Measurements from ENCODE around the gene MUC2.

MUC2 gene

GRCh38 chr11:1074244-1075221, at the start of gene MUC2:
TSS of gene MUC2 (plus strand) at chr11:1074874.
- Mint-ChIP-seq H3K4me3 (no peak within 1 kb of the TSS), H3K36me3 (ENCODE audit: low read depth) (no peaks in the 10 kb centered on the region), H3K9me3 (no peaks in the 10 kb centered on the region), H3K27ac (no peak within 1 kb of the TSS), H3K27me3 (ENCODE audit: low read depth) (no peaks in the 10 kb centered on the region), H3K4me1 (ENCODE audit: low read depth) (no peaks in the 10 kb centered on the region)
- no peak for DNase-seq (ENCODE audit: low spot score)

- DNase-seq (ENCODE audit: low spot score): no peak
- no peak overlapping the region for H3K4me3 Mint-ChIP-seq
- H3K27me3 Mint-ChIP-seq (ENCODE audit: low read depth): no peaks in the 10 kb centered on the region
- H3K4me1 Mint-ChIP-seq (ENCODE audit: low read depth): no peaks in the 10 kb centered on the region
- H3K36me3 Mint-ChIP-seq (ENCODE audit: low read depth): no peaks in the 10 kb centered on the region
- H3K27ac Mint-ChIP-seq: no peak overlapping the region
- H3K9me3 Mint-ChIP-seq: no peaks in the 10 kb centered on the region
Measured at GRCh38 chr11:1025410-1026162, 49.1 kb upstream of the MUC2 start.

- no peak for DNase-seq (ENCODE audit: low spot score)
- no peaks in the 10 kb centered on the region for H3K27me3 Mint-ChIP-seq (ENCODE audit: low read depth)
- no peaks in the 10 kb centered on the region for H3K4me1 Mint-ChIP-seq (ENCODE audit: low read depth)
- no peaks in the 10 kb centered on the region for H3K36me3 Mint-ChIP-seq (ENCODE audit: low read depth)
- no peaks in the 10 kb centered on the region for H3K9me3 Mint-ChIP-seq
- H3K27ac Mint-ChIP-seq: no peak overlapping the region
- H3K4me3 Mint-ChIP-seq: no peak overlapping the region
Measured at GRCh38 chr11:1026163-1026450, 48.6 kb upstream of the MUC2 start.

GRCh38 chr11:1026641-1027482, 47.8 kb upstream of the MUC2 start:
- no peaks in the 10 kb centered on the region for H3K4me1 Mint-ChIP-seq (ENCODE audit: low read depth)
- H3K4me3 Mint-ChIP-seq: no peak overlapping the region
- no peaks in the 10 kb centered on the region for H3K27me3 Mint-ChIP-seq (ENCODE audit: low read depth)
- DNase-seq (ENCODE audit: low spot score): no peak
- no peaks in the 10 kb centered on the region for H3K36me3 Mint-ChIP-seq (ENCODE audit: low read depth)
- no peaks in the 10 kb centered on the region for H3K9me3 Mint-ChIP-seq
- no peak overlapping the region for H3K27ac Mint-ChIP-seq

- H3K4me3 Mint-ChIP-seq: no peak overlapping the region
- DNase-seq (ENCODE audit: low spot score): no peak
Measured at GRCh38 chr11:1027483-1028290, 47.0 kb upstream of the MUC2 start.

GRCh38 chr11:1028291-1028540, 46.5 kb upstream of the MUC2 start:
- Mint-ChIP-seq H3K4me3 (no peak overlapping the region), H3K36me3 (ENCODE audit: low read depth) (no peaks in the 10 kb centered on the region), H3K4me1 (ENCODE audit: low read depth) (no peaks in the 10 kb centered on the region), H3K27me3 (ENCODE audit: low read depth) (no peaks in the 10 kb centered on the region), H3K27ac (no peak overlapping the region), H3K9me3 (no peaks in the 10 kb centered on the region)
- DNase-seq (ENCODE audit: low spot score): no peak

More at GRCh38 chr11:1027483-1028290, 47.0 kb upstream of the MUC2 start:
- no peak overlapping the region for H3K27ac Mint-ChIP-seq
- no peaks in the 10 kb centered on the region for H3K36me3 Mint-ChIP-seq (ENCODE audit: low read depth)
- H3K4me1 Mint-ChIP-seq (ENCODE audit: low read depth): no peaks in the 10 kb centered on the region
- H3K9me3 Mint-ChIP-seq: no peaks in the 10 kb centered on the region
- no peaks in the 10 kb centered on the region for H3K27me3 Mint-ChIP-seq (ENCODE audit: low read depth)

- no peaks in the 10 kb centered on the region for H3K27me3 Mint-ChIP-seq (ENCODE audit: low read depth)
- no peaks in the 10 kb centered on the region for H3K36me3 Mint-ChIP-seq (ENCODE audit: low read depth)
- no peaks in the 10 kb centered on the region for H3K9me3 Mint-ChIP-seq
- no peak overlapping the region for H3K4me3 Mint-ChIP-seq
- H3K4me1 Mint-ChIP-seq (ENCODE audit: low read depth): no peaks in the 10 kb centered on the region
- H3K27ac Mint-ChIP-seq: no peak overlapping the region
- no peak for DNase-seq (ENCODE audit: low spot score)
Measured at GRCh38 chr11:1028616-1029015, 46.1 kb upstream of the MUC2 start.

- no peaks in the 10 kb centered on the region for H3K36me3 Mint-ChIP-seq (ENCODE audit: low read depth)
- H3K4me3 Mint-ChIP-seq: no peak overlapping the region
- H3K9me3 Mint-ChIP-seq: no peaks in the 10 kb centered on the region
- no peaks in the 10 kb centered on the region for H3K27me3 Mint-ChIP-seq (ENCODE audit: low read depth)
- no peak overlapping the region for H3K27ac Mint-ChIP-seq
- DNase-seq (ENCODE audit: low spot score): no peak
- no peaks in the 10 kb centered on the region for H3K4me1 Mint-ChIP-seq (ENCODE audit: low read depth)
Measured at GRCh38 chr11:1029051-1029450, 45.6 kb upstream of the MUC2 start.

- no peak overlapping the region for H3K4me3 Mint-ChIP-seq
- no peak overlapping the region for H3K27ac Mint-ChIP-seq
- H3K27me3 Mint-ChIP-seq (ENCODE audit: low read depth): no peaks in the 10 kb centered on the region
- no peak for DNase-seq (ENCODE audit: low spot score)
- H3K9me3 Mint-ChIP-seq: no peaks in the 10 kb centered on the region
- H3K36me3 Mint-ChIP-seq (ENCODE audit: low read depth): no peaks in the 10 kb centered on the region
- H3K4me1 Mint-ChIP-seq (ENCODE audit: low read depth): no peaks in the 10 kb centered on the region
Measured at GRCh38 chr11:1029654-1030053, 45.0 kb upstream of the MUC2 start.

GRCh38 chr11:1030086-1030485, 44.6 kb upstream of the MUC2 start:
- Mint-ChIP-seq H3K27me3 (ENCODE audit: low read depth) (no peaks in the 10 kb centered on the region), H3K36me3 (ENCODE audit: low read depth) (no peaks in the 10 kb centered on the region), H3K4me1 (ENCODE audit: low read depth) (no peaks in the 10 kb centered on the region), H3K27ac (no peak overlapping the region), H3K4me3 (no peak overlapping the region), H3K9me3 (no peaks in the 10 kb centered on the region)
- DNase-seq (ENCODE audit: low spot score): no peak

GRCh38 chr11:1030556-1030955, 44.1 kb upstream of the MUC2 start:
- Mint-ChIP-seq H3K4me1 (ENCODE audit: low read depth) (no peaks in the 10 kb centered on the region), H3K27me3 (ENCODE audit: low read depth) (no peaks in the 10 kb centered on the region), H3K36me3 (ENCODE audit: low read depth) (no peaks in the 10 kb centered on the region), H3K9me3 (no peaks in the 10 kb centered on the region), H3K27ac (no peak overlapping the region), H3K4me3 (no peak overlapping the region)
- no peak for DNase-seq (ENCODE audit: low spot score)

- DNase-seq (ENCODE audit: low spot score): no peak
- Mint-ChIP-seq H3K4me1 (ENCODE audit: low read depth) (no peaks in the 10 kb centered on the region), H3K9me3 (no peaks in the 10 kb centered on the region), H3K27me3 (ENCODE audit: low read depth) (no peaks in the 10 kb centered on the region), H3K4me3 (no peak overlapping the region), H3K36me3 (ENCODE audit: low read depth) (no peaks in the 10 kb centered on the region), H3K27ac (no peak overlapping the region)
Measured at GRCh38 chr11:1031121-1031899, 43.4 kb upstream of the MUC2 start.

GRCh38 chr11:1032310-1032891, 42.3 kb upstream of the MUC2 start:
- no peaks in the 10 kb centered on the region for H3K4me1 Mint-ChIP-seq (ENCODE audit: low read depth)
- DNase-seq (ENCODE audit: low spot score): no peak
- no peaks in the 10 kb centered on the region for H3K27me3 Mint-ChIP-seq (ENCODE audit: low read depth)
- no peak overlapping the region for H3K4me3 Mint-ChIP-seq
- no peaks in the 10 kb centered on the region for H3K36me3 Mint-ChIP-seq (ENCODE audit: low read depth)
- no peaks in the 10 kb centered on the region for H3K9me3 Mint-ChIP-seq
- H3K27ac Mint-ChIP-seq: no peak overlapping the region

All from T-helper 2 cell treated with Interferon-gamma antibody and Interleukin-4, amounts not matched to agents 5 μg/mL and 100 μg/mL, for 36 hours (primary cell).